ENCODE data around the gene SPAG16.

GRCh38 chr2:214203214-214203613 lies 919.0 kb downstream of the SPAG16 start:
- no peak for TF ChIP-seq POLR2AphosphoS5 (IDR thresholded peaks at IDR 0.05; ENCODE audit: low read depth, low read length)
- TF ChIP-seq POLR2A (IDR thresholded peaks at IDR 0.05; ENCODE audit: low read depth, low read length): no peak
- TF ChIP-seq TAF1 (IDR thresholded peaks at IDR 0.05; ENCODE audit: borderline replicate concordance, low read depth, low read length): no peak
